DLD1 (cell line): ENCODE results near the gene CD79A.

Source experiments
- in situ Hi-C: cut with HindIII; loops from 2 replicates; pipeline ENCODE4 v1.10.0; 2017; ENCODE audit warnings: low sequenced_read_pairs

The CD79A gene

DNA sequence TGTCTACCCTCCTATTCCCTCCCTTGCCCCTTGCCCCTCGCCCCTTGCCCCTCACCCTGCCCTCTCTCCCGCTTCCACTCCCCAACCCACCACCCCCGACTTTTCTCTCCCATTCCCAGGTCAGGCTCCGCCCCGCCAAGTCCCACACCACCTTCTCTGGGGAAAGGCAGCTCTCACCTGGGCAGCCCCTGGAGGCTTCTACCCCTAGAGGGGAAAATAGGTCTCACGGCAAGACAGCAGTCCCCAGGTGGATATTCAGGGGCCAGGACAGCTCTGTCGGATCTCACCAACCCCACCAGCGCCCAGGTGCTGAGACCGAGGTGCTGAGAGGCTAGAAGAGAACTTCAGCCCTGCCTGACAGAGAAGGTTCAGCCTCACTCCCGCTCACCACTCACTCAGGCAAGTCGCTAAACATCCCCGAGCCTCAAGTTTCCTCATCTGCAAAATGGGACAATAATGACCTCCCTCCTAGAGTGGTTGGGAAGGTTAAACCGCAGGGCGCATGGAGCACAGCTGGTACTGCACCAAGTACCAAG lies 52.5 kb downstream of the CD79A start:
- in situ Hi-C loops, result no loop called here

DNA sequence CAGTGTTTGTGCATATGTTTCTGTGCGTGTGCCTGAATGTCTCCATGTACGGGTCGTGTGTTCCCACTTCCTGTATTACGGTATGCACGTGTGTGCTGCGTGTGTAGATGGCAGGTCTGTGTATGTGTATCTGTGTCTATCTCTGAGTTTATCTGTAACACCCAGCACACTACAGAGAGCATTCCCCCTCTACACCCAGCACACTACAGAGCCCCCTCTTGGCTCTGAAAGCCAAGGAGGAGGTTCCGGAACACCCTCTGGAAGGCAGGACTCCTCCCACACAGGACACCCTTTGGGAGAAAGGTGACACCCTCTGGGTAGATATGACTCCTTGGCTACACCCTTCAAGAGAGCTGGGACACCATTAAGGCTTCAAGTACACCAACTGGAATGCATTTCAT lies 53.2 kb downstream of the CD79A start:
- in situ Hi-C loops, result no loop called here
